Smooth muscle cell of the brain vasculature (primary cell): ENCODE measurements around the gene TDRKH.

Experiments used
- DNase-seq: peaks from one replicate; pipeline ENCODE4 v3.0.0-alpha.2; 2012; ENCODE audit warnings: low read depth, low spot score

TDRKH gene

GRCh38 chr1:151823175-151823574, 32.9 kb upstream of the TDRKH start:
- DNase-seq, result no peak

- no peak for DNase-seq
Measured at GRCh38 chr1:151822404-151822803, 32.1 kb upstream of the TDRKH start.

DNA sequence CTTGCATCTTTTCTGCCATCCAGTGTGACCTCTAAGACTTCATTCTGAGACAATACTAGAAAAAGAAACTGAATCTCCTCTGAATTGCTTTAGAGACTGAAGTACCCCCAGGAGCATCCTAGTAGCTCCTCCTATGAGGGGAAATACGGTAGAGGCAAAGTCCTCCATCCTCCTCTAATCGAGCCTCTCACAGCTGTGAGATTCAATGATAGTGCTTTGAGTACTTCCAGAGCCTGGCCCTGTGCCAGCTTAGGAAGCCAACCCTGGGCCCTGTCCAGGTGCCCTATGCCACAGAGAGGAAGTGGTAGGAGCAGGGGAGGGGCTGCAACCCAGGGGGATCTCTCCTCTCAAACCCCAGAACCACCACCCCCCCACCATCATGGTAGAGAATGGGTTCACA, 30.6 kb upstream of the TDRKH start:
- DNase-seq, result no peak

DNA sequence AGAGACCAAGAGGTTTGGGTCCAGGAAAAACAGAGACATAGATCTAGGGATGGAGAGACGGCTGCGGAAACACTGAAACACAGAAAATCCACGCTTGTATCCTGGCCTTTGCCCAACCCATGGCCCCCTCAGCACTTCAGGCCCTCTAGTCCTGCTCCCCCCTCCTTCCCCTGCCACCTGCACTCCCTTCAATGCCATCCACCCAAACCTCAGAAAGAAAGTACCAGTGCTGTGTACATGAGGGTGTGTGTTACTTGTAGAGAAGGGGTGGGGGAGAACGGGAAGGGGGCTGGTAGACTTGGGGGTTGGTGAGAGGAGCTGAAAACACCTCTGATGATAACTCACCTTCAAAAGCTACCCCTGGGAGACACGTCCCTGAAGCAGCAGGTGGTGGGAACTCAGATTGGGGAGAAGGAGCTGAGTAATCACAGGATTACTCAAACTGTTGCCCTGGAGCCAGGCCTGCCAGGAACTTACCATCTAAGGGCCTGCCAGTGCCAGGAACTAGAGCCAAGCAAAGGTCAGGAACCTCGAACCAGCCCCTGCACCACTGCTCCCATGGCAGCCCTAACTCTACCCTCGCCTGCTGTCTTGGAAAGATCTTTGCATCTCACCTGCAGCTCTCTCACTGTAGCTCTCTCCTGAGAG, 29.8 kb upstream of the TDRKH start:
- DNase-seq, result no peak

- DNase-seq, result no peak
Measured at GRCh38 chr1:151819227-151819835, 29.0 kb upstream of the TDRKH start.

DNA sequence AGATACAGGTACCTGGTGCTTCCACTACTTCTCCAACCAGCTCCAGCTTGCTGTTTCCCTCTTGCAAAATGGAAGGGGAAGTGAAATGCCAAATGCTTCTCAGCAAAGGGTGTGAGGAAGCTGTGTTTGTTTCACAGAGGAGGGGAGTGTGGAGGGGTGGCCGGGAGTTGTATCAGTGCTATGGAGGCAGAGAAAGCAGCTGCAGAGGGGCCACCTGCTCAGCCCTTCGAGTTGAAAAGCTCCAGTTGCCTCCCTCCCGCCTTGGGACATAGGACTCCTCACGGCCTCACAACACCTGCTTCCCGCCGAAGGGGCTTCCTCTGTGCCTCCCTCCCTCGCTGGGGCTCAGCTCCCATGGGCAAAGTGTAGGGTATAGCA, 27.0 kb upstream of the TDRKH start:
- DNase-seq, result no peak

- no peak for DNase-seq
Measured at GRCh38 chr1:151816548-151817352, 26.4 kb upstream of the TDRKH start.

- DNase-seq, result no peak
Measured at GRCh38 chr1:151815716-151816327, 25.5 kb upstream of the TDRKH start.

GRCh38 chr1:151814971-151815545, 24.8 kb upstream of the TDRKH start:
- DNase-seq, result no peak

GRCh38 chr1:151814426-151814825, 24.1 kb upstream of the TDRKH start:
- DNase-seq, result no peak

DNA sequence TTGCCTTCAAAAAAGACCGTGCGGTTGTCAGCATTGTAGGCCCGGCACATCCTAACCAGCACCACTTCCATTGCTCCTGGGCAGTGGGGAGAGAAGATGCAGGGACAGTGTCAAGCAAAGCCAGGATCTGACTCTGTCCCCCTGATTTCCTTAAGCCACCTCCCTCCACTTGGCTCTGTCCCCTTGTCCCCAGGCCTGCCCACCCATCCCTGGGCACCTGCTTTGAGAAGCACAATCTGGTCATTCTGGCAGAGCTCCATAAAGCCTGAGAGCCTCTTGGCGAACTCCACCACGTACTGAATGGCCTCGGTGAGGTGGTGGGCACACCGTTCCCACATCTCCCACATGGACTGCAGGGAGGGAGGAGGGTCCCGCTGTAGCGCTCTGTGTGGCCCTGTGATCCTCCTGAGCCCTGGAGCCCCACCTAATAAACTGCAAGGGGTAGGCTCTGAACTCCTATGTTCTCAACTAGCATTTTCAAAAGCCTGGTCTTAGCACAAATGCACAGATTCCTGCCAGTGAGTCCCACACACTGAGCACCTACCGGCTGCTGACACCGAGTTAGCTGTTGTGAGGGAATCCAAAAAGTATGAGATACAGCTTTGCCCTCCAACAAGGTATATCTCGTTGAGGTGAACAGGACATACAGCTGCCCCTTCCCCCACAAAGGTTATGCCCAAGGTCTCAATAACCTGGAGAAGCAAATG, 23.1 kb upstream of the TDRKH start:
- no peak for DNase-seq

- no peak for DNase-seq
Measured at GRCh38 chr1:151811181-151811580, 20.9 kb upstream of the TDRKH start.

DNA sequence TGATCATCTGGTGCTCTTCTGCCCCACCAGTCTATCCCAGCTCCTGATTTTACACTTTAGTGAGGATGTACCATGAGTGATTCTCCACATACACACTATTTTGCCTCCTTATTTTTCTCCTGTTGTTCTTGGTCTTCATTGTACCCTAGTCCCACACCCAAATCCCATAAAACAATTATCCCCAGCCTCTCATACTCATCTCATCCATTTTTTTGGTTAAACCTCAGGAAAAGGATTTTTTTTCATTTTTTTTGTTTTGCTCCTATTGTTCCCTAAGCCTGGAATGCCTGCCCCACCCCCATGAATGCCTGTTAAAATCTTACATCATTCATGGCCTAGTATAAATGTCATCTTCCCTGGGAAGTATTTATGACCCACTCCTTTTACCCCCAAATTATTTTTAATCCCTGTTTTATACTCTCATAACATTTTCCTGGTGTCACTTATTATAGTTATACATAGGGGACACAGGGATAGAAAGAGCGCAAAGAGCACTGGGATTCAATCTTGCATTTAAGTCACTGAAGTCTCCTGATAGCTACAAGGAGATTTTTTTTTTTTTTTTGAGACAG, 19.8 kb upstream of the TDRKH start:
- DNase-seq, result no peak

GRCh38 chr1:151809290-151809984, 19.1 kb upstream of the TDRKH start:
- no peak for DNase-seq

- no peak for DNase-seq
Measured at GRCh38 chr1:151807766-151808165, 17.5 kb upstream of the TDRKH start.

GRCh38 chr1:151807131-151807530, 16.8 kb upstream of the TDRKH start:
- no peak for DNase-seq

DNA sequence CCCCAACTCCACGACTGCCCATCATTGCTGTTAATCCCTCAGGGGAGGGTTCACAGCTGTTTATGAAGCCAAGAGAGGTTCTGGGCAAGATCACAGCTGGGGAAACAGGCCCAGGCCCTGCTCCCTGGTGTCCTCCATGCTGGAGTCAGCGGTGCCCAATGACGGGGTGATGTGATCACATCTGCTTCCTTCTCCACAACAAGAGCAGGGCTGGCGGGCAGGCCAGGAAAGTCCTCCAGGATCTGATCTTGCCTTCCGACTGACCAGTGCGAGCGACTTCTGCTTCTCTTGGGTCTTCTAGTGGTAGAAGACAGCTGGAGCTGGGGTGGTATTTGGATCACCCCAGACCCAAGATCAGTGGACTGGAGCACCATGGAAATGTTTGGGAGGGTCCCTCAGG, 15.9 kb upstream of the TDRKH start:
- DNase-seq, result no peak

DNA sequence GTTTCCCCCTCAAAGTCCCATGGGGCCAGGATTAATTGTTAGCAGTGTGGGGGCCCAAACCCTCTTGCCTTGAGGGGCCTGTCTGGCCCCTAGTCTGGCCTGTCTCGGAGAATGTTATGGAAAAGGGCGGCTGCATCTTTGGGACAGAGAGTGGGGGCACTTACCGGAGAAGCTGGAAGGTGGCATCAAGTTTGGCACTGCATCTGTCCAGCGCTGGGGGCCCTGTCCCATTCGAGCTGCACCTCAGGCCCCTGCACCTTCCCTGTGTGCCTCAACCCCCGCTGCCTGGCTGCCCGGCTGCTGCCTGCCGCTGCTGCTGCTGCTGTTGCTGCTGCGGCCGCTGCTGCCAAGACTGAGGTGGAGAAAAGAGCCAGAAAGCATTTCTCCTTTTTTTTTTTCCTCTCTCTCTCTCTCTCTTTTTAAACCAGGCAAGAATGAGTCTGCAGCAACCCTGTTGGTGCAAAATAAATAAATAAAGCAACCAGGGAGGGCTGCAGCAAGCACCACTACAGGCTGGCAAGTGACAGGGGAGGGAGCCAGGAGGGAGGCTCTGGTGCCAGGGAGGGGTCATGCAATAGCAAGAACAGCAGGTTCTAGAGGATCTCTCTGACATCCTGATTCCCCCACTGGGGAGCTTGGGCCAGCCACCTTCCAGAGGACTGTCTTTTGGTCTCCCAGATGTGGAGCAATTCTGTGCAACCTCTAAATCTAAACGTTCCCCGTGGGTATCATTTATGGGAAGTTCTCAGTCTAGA, 14.9 kb upstream of the TDRKH start, which contains the start of gene LINGO4:
Gene LINGO4 (minus strand): TSS at position 354 of the 755 bp plus-strand sequence. CDS start 2,715 bp downstream, outside the sequence.
- DNase-seq, result no peak

DNA sequence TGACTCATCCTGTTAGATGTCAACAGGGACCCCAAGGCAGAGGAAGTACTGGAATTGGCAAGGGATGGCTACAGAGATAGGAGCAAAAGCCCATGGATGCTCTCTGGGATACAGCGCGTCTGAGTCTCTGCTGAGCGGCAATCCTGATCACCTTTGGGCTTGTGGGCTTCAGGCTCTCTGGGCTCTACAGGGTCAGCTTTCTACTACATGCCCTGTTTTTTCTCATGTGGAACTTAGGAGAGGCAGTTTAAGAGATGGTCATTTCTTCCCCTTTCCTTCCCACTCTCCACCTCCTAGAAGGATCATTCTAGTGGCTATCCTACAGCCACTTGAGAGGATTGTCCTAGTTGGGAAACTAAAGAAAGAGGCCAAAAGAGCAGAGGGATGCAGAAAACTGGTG, 13.6 kb upstream of the TDRKH start:
- no peak for DNase-seq

- no peak for DNase-seq
Measured at GRCh38 chr1:151803164-151803563, 12.9 kb upstream of the TDRKH start.
